CD14-positive monocyte (primary cell): ENCODE measurements around the gene CMTR1. TPM values are rescaled to one million over a fixed set of nuclear protein-coding genes. Genes with fewer than 3 reads are reported as not detected.

Experiments used
- DNase-seq, 3 donors: peaks; one replicate each; pipeline ENCODE4 v3.0.0-alpha.2; 2011 to 2022
- H2AFZ ChIP-seq: 2 replicates; pipeline ENCODE4 v1.6.0; 2012; ENCODE audit warnings: mild to moderate bottlenecking, low read depth, low read length, inconsistent platforms; ENCODE audit not compliant: insufficient read depth, poor library complexity, severe bottlenecking
- H3K27ac ChIP-seq, 2 donors: 1 replicate in 1 of 2; 2 replicates in 1 of 2; pipeline ENCODE4 v1.5.1; 2012 to 2013; ENCODE audit warnings: low read length in 2 of 2, control low read depth in 1 of 2, inconsistent platforms in 1 of 2, low read depth in 1 of 2, mild to moderate bottlenecking in 1 of 2
- H3K27me3 ChIP-seq, 2 donors: one replicate each; pipeline versions ENCODE4 v1.6.0 to v1.6.1; 2011 to 2013; ENCODE audit warnings: low read length in 2 of 2; ENCODE audit not compliant: control insufficient read depth in 2 of 2, insufficient read depth in 2 of 2
- H3K36me3 ChIP-seq, 2 donors: replicated peaks in 1 of 2; 1 replicate in 1 of 2; 2 replicates in 1 of 2; pipeline versions ENCODE4 v1.5.1 to v1.6.1; 2012 to 2013; ENCODE audit warnings: low read length in 2 of 2, control low read depth in 1 of 2, inconsistent platforms in 1 of 2, mild to moderate bottlenecking in 1 of 2; ENCODE audit not compliant: insufficient read depth in 2 of 2, control insufficient read depth in 1 of 2
- H3K4me1 ChIP-seq, 2 donors: 1 replicate in 1 of 2; 2 replicates in 1 of 2; pipeline versions ENCODE4 v1.5.1 to v1.6.1; 2012 to 2013; ENCODE audit warnings: low read length in 2 of 2, control low read depth in 1 of 2, inconsistent platforms in 1 of 2, mild to moderate bottlenecking in 1 of 2, moderate library complexity in 1 of 2; ENCODE audit not compliant: insufficient read depth in 2 of 2, control insufficient read depth in 1 of 2
- H3K4me2 ChIP-seq: replicated peaks from 2 replicates; pipeline ENCODE3; 2012; ENCODE audit warnings: low read length, moderate library complexity, mild to moderate bottlenecking; ENCODE audit not compliant: poor library complexity, severe bottlenecking; ENCODE audit errors: extremely low read depth
- H3K4me3 ChIP-seq, 3 experiments: fragments of 200-600 bp in 1 of 3; sonication (generic) in 1 of 3; replicated peaks in 1 of 3; 1 replicate in 2 of 3; 2 replicates in 1 of 3; pipeline ENCODE4 v1.5.1; 2011 to 2013; ENCODE audit warnings: low read length in 3 of 3, mild to moderate bottlenecking in 3 of 3, control low read depth in 2 of 3, low read depth in 2 of 3, inconsistent platforms in 1 of 3, moderate library complexity in 1 of 3
- H3K79me2 ChIP-seq: 2 replicates; pipeline ENCODE4 v1.6.0; 2012; ENCODE audit warnings: mild to moderate bottlenecking, control low read depth, inconsistent platforms, low read length, moderate library complexity; ENCODE audit not compliant: insufficient read depth
- H3K9ac ChIP-seq: 2 replicates; pipeline ENCODE4 v1.6.0; 2017; ENCODE audit warnings: low read length, mild to moderate bottlenecking; ENCODE audit not compliant: insufficient read depth, poor library complexity, severe bottlenecking
- H3K9me3 ChIP-seq, 2 donors: replicated peaks in 1 of 2; 1 replicate in 1 of 2; 2 replicates in 1 of 2; pipeline versions ENCODE4 v1.5.1 to v1.6.1; 2012 to 2013; ENCODE audit warnings: low read length in 2 of 2, control low read depth in 1 of 2; ENCODE audit not compliant: control insufficient read depth in 1 of 2, insufficient read depth in 1 of 2
- H4K20me1 ChIP-seq: 2 replicates; pipeline ENCODE4 v1.6.0; 2012; ENCODE audit warnings: mild to moderate bottlenecking, low read length, control low read depth, moderate library complexity; ENCODE audit not compliant: insufficient read depth
- H3K27ac Mint-ChIP-seq, 7 donors: one replicate each; pipeline ENCODE4 v1.8.0; 2020; ENCODE audit warnings: mild to moderate bottlenecking in 7 of 7, mixed read lengths in 7 of 7, moderate library complexity in 6 of 7, inconsistent platforms in 2 of 7
- H3K27me3 Mint-ChIP-seq, 3 donors: one replicate each; pipeline ENCODE4 v1.8.0; 2021 to 2022; ENCODE audit warnings: low read depth in 3 of 3, mild to moderate bottlenecking in 3 of 3, mixed read lengths in 3 of 3, moderate library complexity in 3 of 3, inconsistent platforms in 1 of 3
- H3K36me3 Mint-ChIP-seq, 2 donors: one replicate each; pipeline ENCODE4 v1.8.0; 2020; ENCODE audit warnings: mixed read lengths in 2 of 2, inconsistent platforms in 1 of 2, mild to moderate bottlenecking in 1 of 2
- H3K4me1 Mint-ChIP-seq: one replicate; pipeline ENCODE4 v1.8.0; 2020; ENCODE audit warnings: mild to moderate bottlenecking, mixed read lengths
- H3K4me3 Mint-ChIP-seq, 2 donors: one replicate each; pipeline ENCODE4 v1.8.0; 2020; ENCODE audit warnings: mild to moderate bottlenecking in 2 of 2, mixed read lengths in 2 of 2, moderate library complexity in 1 of 2
- H3K9me3 Mint-ChIP-seq, 7 donors: one replicate each; pipeline ENCODE4 v1.8.0; 2020 to 2022; ENCODE audit warnings: mixed read lengths in 7 of 7, mild to moderate bottlenecking in 6 of 7, moderate library complexity in 6 of 7, inconsistent platforms in 2 of 7
- CTCF ChIP-seq: fragments of 200-600 bp; IDR thresholded peaks from one replicate; pipeline ENCODE4 v1.8.0; 2022; ENCODE audit warnings: antibody characterized with exemption, mild to moderate bottlenecking
- WGBS: methylation state at CpG from one replicate; pipeline ENCODE4 v1.1.5; 2013; ENCODE audit warnings: missing lambda C conversion rate; ENCODE audit not compliant: insufficient coverage; 5-methylcytosine and 5-hydroxymethylcytosine counted together
- intact Hi-C, 2 donors: fragments of 100-400 bp; cut with micrococcal nuclease; formaldehyde crosslinking; loops; one replicate each; pipeline versions ENCODE4 v1.15.0 to v1.15.1; 2023
- polyA plus RNA-seq, 3 donors: library from polyadenylated mRNA; depleted of rRNA in 1 of 3; unstranded in 2 of 3; stranded (reverse) in 1 of 3; fragments of 300-500 nt in 2 of 3; fragments of >200 nt in 1 of 3; fragmentation: Illumina TruSeq in 2 of 3; gene quantifications; 1 replicate in 2 of 3; 2 replicates in 1 of 3; pipeline ENCODE4 v1.2.3, GENCODE V29; 2012 to 2021

The CMTR1 gene
- polyA plus RNA-seq, 3 donors: 12.0 to 32.3 (median 15.3) TPM

- TF ChIP-seq CTCF: no peak
- intact Hi-C loops: loop anchor here (2.0 to 5.0 kb wide), 3 partner anchors 206 to 1006 kb away; no protein-coding TSS in a partner anchor
These were observed 53.3 kb downstream of the CMTR1 start for GRCh38 chr6:37486121-37486839.

GRCh38 chr6:37487591-37488380, 54.8 kb downstream of the CMTR1 start:
- peaks cover 26 to 28% of the 10 kb centered on the region in 2 donors for H3K36me3 Mint-ChIP-seq
- peaks cover 9 to 23% of the 10 kb centered on the region in 2 donors for H3K36me3 ChIP-seq
- no peaks in the 10 kb centered on the region for H4K20me1 ChIP-seq
- no peaks in the 10 kb centered on the region for H3K4me1 ChIP-seq
- H3K9ac ChIP-seq: no peak overlapping the region
- H3K4me3 ChIP-seq: no peak overlapping the region
- no peak overlapping the region for H3K27ac Mint-ChIP-seq
- H3K27me3 ChIP-seq: no peaks in the 10 kb centered on the region
- no peaks in the 10 kb centered on the region for H3K4me1 Mint-ChIP-seq
- H3K79me2 ChIP-seq: no peaks in the 10 kb centered on the region
- H3K9me3 ChIP-seq: no peaks in the 10 kb centered on the region
- H3K27me3 Mint-ChIP-seq: peaks cover 0 to 4% (median 3%) of the 10 kb centered on the region in 3 donors
- H3K9me3 Mint-ChIP-seq: no peaks in the 10 kb centered on the region
- no peak overlapping the region for H3K4me2 ChIP-seq
- WGBS: 66% methylated on average over 4 of the region's 9 CpGs
- no peak overlapping the region for H2AFZ ChIP-seq
- DNase-seq: no peak
- H3K4me3 Mint-ChIP-seq: no peak overlapping the region
- no peak overlapping the region for H3K27ac ChIP-seq
- intact Hi-C loops: loop anchor here (2.0 to 5.0 kb wide), 3 partner anchors 205 to 1005 kb away; no protein-coding TSS in a partner anchor
- no peak for TF ChIP-seq CTCF

More at GRCh38 chr6:37486121-37486839, 53.3 kb downstream of the CMTR1 start:
- WGBS: 96% methylated on average over 4 of the region's 8 CpGs
- Histone ChIP-seq H3K79me2 (no peaks in the 10 kb centered on the region), H3K9me3 (no peaks in the 10 kb centered on the region), H3K27ac (no peak overlapping the region), H3K4me3 (no peak overlapping the region), H3K9ac (no peak overlapping the region), H3K36me3 (peaks cover 24 to 38% of the 10 kb centered on the region in 2 donors), H3K4me2 (no peak overlapping the region), H3K4me1 (no peaks in the 10 kb centered on the region), H3K27me3 (no peaks in the 10 kb centered on the region), H2AFZ (no peak overlapping the region), H4K20me1 (no peaks in the 10 kb centered on the region)
- no peak for DNase-seq
- H3K27me3 Mint-ChIP-seq: peaks cover 0 to 4% (median 0%) of the 10 kb centered on the region in 3 donors
- H3K4me3 Mint-ChIP-seq: no peak overlapping the region
- no peaks in the 10 kb centered on the region for H3K9me3 Mint-ChIP-seq
- peak overlapping the region in 1 of 7 donors; percentile 69 for H3K27ac Mint-ChIP-seq
- no peaks in the 10 kb centered on the region for H3K4me1 Mint-ChIP-seq
- H3K36me3 Mint-ChIP-seq: peaks cover 39 to 43% of the 10 kb centered on the region in 2 donors
